Activated CD4-positive, alpha-beta T cell treated with anti-CD3 and anti-CD28 coated beads for 4 hours (primary cell): Measurements from ENCODE around the gene LRRC31.

Experiments
- DNase-seq, 2 donors: peaks; one replicate each; pipeline ENCODE4 v3.0.0-alpha.2; 2020

Gene LRRC31

DNA sequence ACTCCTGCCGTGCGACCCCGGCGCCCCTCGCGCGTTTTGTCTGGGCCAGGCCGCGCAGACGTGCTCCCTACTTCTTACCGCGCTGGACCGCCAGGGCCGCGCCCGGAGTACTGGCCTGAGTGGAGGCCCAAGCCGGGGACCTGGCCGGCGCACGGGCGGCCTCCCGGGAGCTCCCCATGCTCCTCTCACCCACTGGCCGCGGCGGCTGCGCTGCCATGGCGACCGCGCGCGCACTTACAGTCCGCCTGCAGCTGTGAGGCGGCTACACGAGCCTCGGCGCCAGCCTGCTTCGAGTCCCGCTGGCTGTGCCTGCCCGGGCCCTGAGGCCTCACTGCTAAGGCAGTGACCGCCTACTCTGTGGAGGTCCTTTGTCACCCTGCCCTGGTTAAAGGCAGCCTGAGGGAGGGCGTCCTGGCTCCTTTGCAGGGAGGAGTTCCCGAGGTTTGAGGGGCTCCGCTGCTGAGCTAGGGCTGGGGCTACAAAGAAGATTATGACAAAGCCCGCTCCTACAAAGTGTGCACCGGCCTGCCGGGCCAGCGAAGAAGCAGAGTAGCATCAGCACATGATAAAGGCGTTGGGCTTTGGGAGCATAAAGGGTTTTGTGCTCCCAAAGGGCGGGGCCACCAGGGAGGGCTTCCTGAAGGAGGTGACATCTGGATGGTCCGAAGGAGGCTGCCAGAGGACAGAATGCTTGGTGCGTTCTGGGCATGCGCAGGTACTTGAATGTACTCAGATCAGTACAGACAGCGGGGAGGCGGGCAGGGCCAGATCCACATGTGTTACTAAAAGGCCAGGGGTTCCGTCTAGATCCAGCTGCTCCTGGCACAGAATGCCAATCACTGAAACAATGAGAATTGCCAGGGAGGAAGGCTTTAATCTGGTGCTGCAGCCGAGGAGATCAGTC lies 57.2 kb downstream of the LRRC31 start, which contains the start of the genes LRRC34 and LRRIQ4:
Gene LRRC34, minus strand, starts transcription at position 573 of the 904 bp plus-strand sequence. Its CDS starts 356 bp downstream, at position 217.
Gene LRRIQ4, plus strand, starts transcription at position 539 of the 904 bp plus-strand sequence. CDS start 9,052 bp downstream, outside the sequence.
- DNase-seq = peak; percentile 68 to 73

DNA sequence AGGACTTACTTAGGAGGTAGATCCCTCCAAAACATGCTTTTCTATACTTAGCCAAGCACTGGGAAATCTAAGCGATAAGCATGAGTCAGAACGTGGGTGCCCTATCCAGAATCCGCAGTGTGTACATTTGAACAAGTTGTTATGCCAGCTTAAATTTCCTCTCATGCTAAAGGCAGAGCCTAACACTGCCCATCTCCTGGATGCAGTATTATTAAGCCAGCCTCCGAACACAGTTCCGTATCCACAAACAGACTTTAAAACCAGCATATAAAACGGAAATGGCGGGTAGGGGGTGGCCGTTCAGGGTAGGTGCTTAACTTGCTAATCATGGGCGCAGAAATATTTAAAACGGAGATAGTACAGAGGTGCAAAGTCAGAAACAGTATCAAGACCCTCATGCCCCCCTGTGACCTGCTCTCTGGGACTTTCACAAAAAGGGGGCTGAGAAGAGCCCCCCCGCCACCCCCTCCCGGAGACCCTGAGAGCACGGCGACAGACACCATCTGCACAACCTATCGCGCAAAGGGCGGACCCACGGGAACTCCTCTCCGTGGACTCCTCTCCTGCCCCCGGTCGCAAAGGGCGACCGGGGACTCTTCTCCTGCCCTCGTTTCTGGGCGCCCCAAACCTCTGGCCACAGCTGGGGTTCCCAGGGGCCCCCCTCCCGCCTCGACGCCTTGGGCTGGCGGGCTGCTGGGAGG lies 58.0 kb downstream of the LRRC31 start:
- peak in 1 of 2 donors; percentile 4 for DNase-seq

DNA sequence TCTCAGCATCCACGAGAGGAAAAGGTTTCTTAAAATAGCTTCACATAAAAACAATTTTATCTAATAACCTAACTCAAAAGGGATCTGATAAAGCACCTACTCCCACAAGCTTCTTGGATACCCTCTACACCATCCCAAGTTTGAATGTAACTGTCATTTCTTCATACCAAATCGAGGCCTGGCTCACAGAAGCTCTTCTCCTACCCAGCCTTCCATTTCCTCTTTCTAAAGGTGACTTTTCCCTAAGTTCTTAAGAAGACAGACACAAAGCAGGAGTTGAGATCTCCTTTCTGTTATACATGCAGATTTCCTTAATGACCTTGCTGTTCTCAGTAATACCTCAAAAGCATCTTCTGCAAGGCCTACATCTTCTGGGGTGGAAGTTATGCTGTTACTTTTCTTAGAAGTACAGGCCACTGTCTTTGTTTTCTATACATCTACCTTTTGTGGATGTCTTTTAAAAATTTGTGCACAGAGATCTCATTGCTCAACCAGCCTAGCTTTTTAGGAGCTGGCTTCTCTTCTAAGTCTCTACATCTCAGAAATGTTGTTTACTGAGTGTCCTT lies 60.4 kb downstream of the LRRC31 start:
- no peak for DNase-seq

DNA sequence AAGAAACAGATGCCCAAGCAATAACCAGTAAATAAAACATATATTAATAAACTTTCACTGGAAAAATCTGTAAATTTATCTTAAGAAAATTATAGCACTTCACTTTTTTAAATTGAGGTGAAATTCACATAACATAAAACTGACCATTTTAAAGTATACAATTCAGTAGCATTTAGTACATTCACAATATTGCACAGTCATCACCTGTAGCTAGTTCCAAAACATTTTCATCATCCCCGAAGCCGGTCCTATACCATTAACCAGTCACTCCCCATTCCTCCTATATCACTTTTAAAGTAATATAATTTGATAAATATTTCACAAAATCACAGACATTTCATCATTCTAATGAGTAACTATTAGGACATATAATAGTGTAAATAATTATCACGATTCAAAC lies 65.1 kb downstream of the LRRC31 start:
- no peak for DNase-seq

DNA sequence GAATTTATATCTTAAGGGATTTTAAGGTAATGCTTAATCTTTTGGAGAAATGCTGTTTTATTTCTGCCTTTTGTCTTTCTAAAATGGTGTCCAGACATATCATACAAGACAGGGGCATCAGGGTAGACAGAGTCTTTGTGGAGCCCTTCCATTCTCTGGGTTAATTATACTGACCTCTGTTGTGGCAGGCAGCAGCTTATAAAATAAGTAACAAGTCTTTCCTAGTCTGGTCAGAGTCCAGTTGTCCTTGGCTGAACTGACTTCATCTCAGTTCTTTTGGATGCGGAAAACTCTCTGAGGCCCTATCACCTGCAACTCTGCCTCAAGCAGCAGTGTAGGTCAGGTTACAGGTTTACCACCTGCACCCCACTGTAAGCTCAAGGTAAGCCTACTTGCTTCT lies 77.4 kb downstream of the LRRC31 start:
- DNase-seq = no peak

DNA sequence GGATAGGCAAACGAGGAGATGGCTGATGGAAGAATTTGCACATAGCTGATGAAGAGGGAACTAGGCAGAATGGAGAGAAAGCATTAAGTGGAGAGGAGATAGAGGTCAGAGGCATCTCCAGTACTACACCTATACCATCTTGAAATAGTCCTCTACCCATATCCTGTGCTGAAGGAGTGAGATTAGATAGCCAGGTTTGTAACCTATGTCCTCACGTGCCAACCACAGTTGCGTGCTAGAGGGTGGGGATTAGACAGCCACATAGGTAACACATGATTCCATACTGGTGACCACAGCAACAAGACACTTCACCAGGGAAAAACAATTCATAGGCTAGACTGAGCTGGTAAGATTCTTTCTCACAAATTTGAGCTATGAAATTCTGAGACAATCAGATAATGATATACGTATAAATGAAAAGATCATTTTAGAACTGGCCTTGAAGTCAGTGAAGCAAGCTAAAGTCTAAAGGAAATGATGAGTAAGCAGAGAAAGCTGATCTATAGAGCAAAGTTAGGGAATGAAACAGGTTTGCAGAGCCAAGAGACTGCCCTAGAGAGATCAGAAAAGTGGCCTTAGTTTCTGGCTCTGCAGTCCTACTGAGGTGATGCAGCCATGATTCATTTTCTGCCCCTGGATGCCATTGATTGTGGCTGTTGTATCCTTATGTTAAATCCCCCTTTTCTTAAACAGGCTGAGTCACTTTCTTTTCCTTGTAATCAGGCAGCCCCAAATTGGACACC lies 78.9 kb downstream of the LRRC31 start:
- DNase-seq = no peak

DNA sequence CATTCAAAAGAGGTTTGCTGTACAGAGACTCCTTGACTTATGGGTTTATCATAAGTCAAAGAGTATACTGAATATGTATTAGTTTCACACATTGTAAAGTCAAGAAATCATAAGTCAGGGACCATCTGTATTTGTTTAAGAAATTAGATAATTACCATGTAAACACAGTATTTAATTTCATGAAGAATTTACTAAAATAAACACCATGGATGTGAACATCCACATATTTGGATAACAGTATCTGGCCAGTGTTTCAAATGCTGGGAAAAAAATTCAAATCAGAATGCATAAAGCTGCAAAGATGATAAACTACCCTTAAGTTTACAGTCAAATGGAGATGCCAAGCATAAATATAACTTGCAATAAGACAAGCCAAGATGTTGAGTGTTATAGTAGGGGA lies 79.5 kb downstream of the LRRC31 start:
- DNase-seq = no peak
